Endothelial cell of umbilical vein (primary cell): ENCODE results near the gene SH3GL3. TPM values are rescaled to one million over a fixed set of nuclear protein-coding genes. Genes with fewer than 3 reads are reported as not detected.

Experiments
- BruUV-seq: library from RNA; stranded (reverse); fragments of 400-500 nt; replicated peaks from 2 replicates; lab custom pipeline; 2021; lab: Mats Ljungman, UMichigan
- CTCF ChIA-PET: fragments of 300-600, 350-600 bp; sonication (Branson Sonifier 250); formaldehyde crosslinking; loops from one replicate; lab custom pipeline; 2021; ENCODE audit warnings: antibody characterized with exemption, inconsistent platforms; lab: Charles Lee
- POLR2A ChIA-PET: fragments of 300-600, 350-600 bp; sonication (Branson Sonifier 250); formaldehyde crosslinking; loops from one replicate; lab custom pipeline; 2021; ENCODE audit warnings: antibody characterized with exemption, inconsistent platforms; lab: Charles Lee
- DNase-seq: peaks from one replicate; pipeline ENCODE4 v3.0.0-alpha.2; 2011; ENCODE audit warnings: low read depth, low spot score
- FAIRE-seq: peaks from 2 replicates; lab custom pipeline; 2011; peaks lifted over from hg19 to GRCh38; lab: Jason Lieb, UNC
- H2AFZ ChIP-seq: 2 replicates; pipeline ENCODE4 v1.6.0; 2012; ENCODE audit warnings: low read depth, low read length, control low read depth, inconsistent platforms
- H3K27ac ChIP-seq: 2 replicates; pipeline ENCODE4 v1.5.1; 2011; ENCODE audit warnings: low read depth, mild to moderate bottlenecking, control low read depth, low read length, moderate library complexity; ENCODE audit not compliant: insufficient read depth
- H3K27me3 ChIP-seq, 2 experiments: 2 replicates each; pipeline versions ENCODE4 v1.6.0 to v1.6.1; 2011; ENCODE audit warnings: low read length in 2 of 2, mixed read lengths in 1 of 2; ENCODE audit not compliant: control insufficient read depth in 2 of 2, insufficient read depth in 2 of 2
- H3K36me3 ChIP-seq, 2 experiments: 2 replicates in 1 of 2; 3 replicates in 1 of 2; pipeline ENCODE4 v1.5.1; 2011; ENCODE audit warnings: low read length in 2 of 2, mild to moderate bottlenecking in 1 of 2, moderate library complexity in 1 of 2; ENCODE audit not compliant: control insufficient read depth in 2 of 2, insufficient read depth in 2 of 2; ENCODE audit errors: extremely low read depth in 1 of 2
- H3K4me1 ChIP-seq: 3 replicates; pipeline ENCODE4 v1.5.1; 2011; ENCODE audit warnings: mild to moderate bottlenecking, low read length; ENCODE audit not compliant: control insufficient read depth, insufficient read depth; ENCODE audit errors: extremely low read depth
- H3K4me2 ChIP-seq: 2 replicates; pipeline ENCODE4 v1.6.1; 2011; ENCODE audit warnings: low read length, control low read depth, mixed read lengths; ENCODE audit not compliant: insufficient read depth
- H3K4me3 ChIP-seq, 3 experiments: fragments of 200-600 bp in 1 of 3; sonication (generic), shearing (Covaris generic) in 1 of 3; replicated peaks in 1 of 3; 2 replicates each; pipeline ENCODE4 v1.5.1; 2011 to 2016; ENCODE audit warnings: control low read depth in 3 of 3, low read length in 3 of 3, mild to moderate bottlenecking in 2 of 3, inconsistent platforms in 1 of 3, low read depth in 1 of 3, moderate library complexity in 1 of 3; ENCODE audit not compliant: insufficient read depth in 1 of 3
- H3K79me2 ChIP-seq: 2 replicates; pipeline ENCODE4 v1.6.0; 2012; ENCODE audit warnings: low read length, inconsistent platforms; ENCODE audit not compliant: control insufficient read depth, insufficient read depth
- H3K9ac ChIP-seq: replicated peaks from 2 replicates; pipeline ENCODE3; 2011; ENCODE audit warnings: low read length, control low read depth; ENCODE audit not compliant: insufficient read depth; ENCODE audit errors: extremely low read depth
- H3K9me1 ChIP-seq: replicated peaks from 3 replicates; pipeline ENCODE4 v1.6.0; 2011; ENCODE audit warnings: mild to moderate bottlenecking, low read length; ENCODE audit not compliant: control insufficient read depth, insufficient read depth; ENCODE audit errors: extremely low read depth
- H3K9me3 ChIP-seq: replicated peaks from 2 replicates; pipeline ENCODE4 v1.5.1; 2012; ENCODE audit warnings: low read length, inconsistent platforms; ENCODE audit not compliant: control insufficient read depth, insufficient read depth
- H4K20me1 ChIP-seq: replicated peaks from 2 replicates; pipeline ENCODE3; 2011; ENCODE audit warnings: mild to moderate bottlenecking, low read length; ENCODE audit not compliant: control insufficient read depth, insufficient read depth; ENCODE audit errors: extremely low read depth
- CTCF ChIP-seq, 2 donors: IDR thresholded peaks; 1 replicate in 1 of 2; 2 replicates in 1 of 2; pipeline ENCODE4 v1.5.1; 2011; ENCODE audit warnings: low read length in 2 of 2, mild to moderate bottlenecking in 2 of 2, moderate library complexity in 2 of 2, control low read depth in 1 of 2, inconsistent platforms in 1 of 2, low read depth in 1 of 2; ENCODE audit not compliant: insufficient read depth in 1 of 2; ENCODE audit errors: extremely low read depth in 1 of 2
- EZH2 ChIP-seq: IDR thresholded peaks from 2 replicates; pipeline ENCODE4 v1.6.1; 2012; ENCODE audit warnings: borderline replicate concordance, low read depth, mild to moderate bottlenecking, moderate library complexity, low read length, inconsistent platforms; ENCODE audit not compliant: severe bottlenecking
- FOS ChIP-seq: IDR thresholded peaks from 2 replicates; pipeline ENCODE4 v1.6.1; 2011; ENCODE audit warnings: mild to moderate bottlenecking, low read length, moderate library complexity, borderline replicate concordance; ENCODE audit not compliant: insufficient read depth
- GATA2 ChIP-seq: IDR thresholded peaks from 2 replicates; pipeline ENCODE4 v1.7.0; 2011; ENCODE audit warnings: low read depth, mild to moderate bottlenecking, moderate library complexity, mixed read lengths, low read length; ENCODE audit not compliant: insufficient read length, insufficient read depth
- JUN ChIP-seq: IDR thresholded peaks from 2 replicates; pipeline ENCODE4 v1.6.1; 2011; ENCODE audit warnings: borderline replicate concordance, low read depth; ENCODE audit not compliant: insufficient read length, insufficient read depth
- MAX ChIP-seq: IDR thresholded peaks from 2 replicates; pipeline ENCODE4 v1.6.1; 2011; ENCODE audit not compliant: insufficient read depth, insufficient read length
- MYC ChIP-seq: IDR thresholded peaks from one replicate; pipeline ENCODE4 v1.6.1; 2011; ENCODE audit warnings: mild to moderate bottlenecking, low read depth, low read length
- POLR2A ChIP-seq: IDR thresholded peaks from 2 replicates; pipeline ENCODE4 v1.6.1; 2012; ENCODE audit warnings: low read depth, mild to moderate bottlenecking, control low read depth, low read length
- POLR2AphosphoS5 ChIP-seq: IDR thresholded peaks from 2 replicates; pipeline ENCODE4 v1.6.1; 2012; ENCODE audit warnings: low read depth, mild to moderate bottlenecking, control low read depth, low read length, moderate library complexity; ENCODE audit not compliant: insufficient read depth
- dilution Hi-C: fragments of 300-500 bp; cut with MboI; formaldehyde crosslinking; loops from one replicate; pipeline ENCODE4 v1.15.0; 2019; ENCODE audit warnings: low sequenced_read_pairs; ENCODE audit not compliant: extremely low pct_ligation_motif_present
- intact Hi-C: fragments of 100-400 bp; cut with micrococcal nuclease; formaldehyde crosslinking; loops from one replicate; pipeline ENCODE4 v1.10.0; 2022
- polyA plus RNA-seq, 4 experiments: library from polyadenylated mRNA; depleted of rRNA in 3 of 4; stranded (reverse) in 3 of 4; unstranded in 1 of 4; fragments of >200 nt; gene quantifications; 2 replicates each; pipeline versions ENCODE4 v1.2.1 to v1.2.3, GENCODE V29; 2011 to 2012; ENCODE audit warnings: missing spikeins in 1 of 4
- total RNA-seq: library from RNA; stranded (reverse); gene quantifications from 2 replicates; pipeline ENCODE4 v1.2.3, GENCODE V29; 2021

Gene SH3GL3
- total and polyA plus RNA-seq, 2 donors (not counting 3 experiments of a cell fraction or from before 2014, with no cell fraction given): not detected

- Histone ChIP-seq H3K4me2 (no peak overlapping the region), H4K20me1 (no peaks in the 10 kb centered on the region), H3K4me1 (no peaks in the 10 kb centered on the region), H3K9ac (no peak overlapping the region), H3K79me2 (no peaks in the 10 kb centered on the region), H3K36me3 (no peaks in the 10 kb centered on the region), H3K9me1 (no peaks in the 10 kb centered on the region), H3K27ac (no peak overlapping the region), H3K9me3 (no peaks in the 10 kb centered on the region), H3K27me3 (no peaks in the 10 kb centered on the region), H2AFZ (no peak overlapping the region), H3K4me3 (no peak overlapping the region)
- TF ChIP-seq JUN: no peak
- no peak for TF ChIP-seq POLR2A
- no peak for TF ChIP-seq FOS
- no peak for TF ChIP-seq POLR2AphosphoS5
- no peak for TF ChIP-seq MAX
- no peak for TF ChIP-seq MYC
- no peak for TF ChIP-seq CTCF (IDR thresholded peaks at IDR 0.05; ENCODE audit: extremely low read depth in 1 of 2, insufficient read depth in 1 of 2, low read depth in 1 of 2, low read length in 2 of 2)
- no peak for TF ChIP-seq EZH2
- TF ChIP-seq GATA2: no peak
- FAIRE-seq (no peak), DNase-seq (no peak)
- BruUV-seq: no TSS peak
- ChIA-PET CTCF (no interaction called here), POLR2A (no interaction called here)
- intact Hi-C loops: no loop called here
- dilution Hi-C loops: no loop called here
Measured at GRCh38 chr15:83612898-83613635, 165.9 kb downstream of the SH3GL3 start.
